Cardiac septum (tissue), 1 donor: ENCODE results near the gene METTL15. TPM values are rescaled to one million over a fixed set of nuclear protein-coding genes. Genes with fewer than 3 reads are reported as not detected.
A peak's percentile ranks its signal among the peaks of the same experiment; 100 is the strongest.
"Not testable (repeated sequence)": the region's sequence is repeated elsewhere in the genome, so short reads cannot be mapped to it uniquely, and the experiment has no call there.

Experiments
- DNase-seq: peaks from one replicate; pipeline ENCODE4 v3.0.0-alpha.2; 2020; ENCODE audit warnings: low spot score
- intact Hi-C: fragments of 100-400 bp; cut with DNase I; formaldehyde crosslinking; loops from one replicate; pipeline ENCODE4 v1.14.0; 2022
- total RNA-seq: library from RNA; stranded (reverse); fragmentation: NEBNext Ultra II Directional; extraction: Animal tissue kit (Norgen Biotek cat#: 25700); gene quantifications from one replicate; pipeline ENCODE4 v1.2.1, GENCODE V29; 2021
- donor health status: DM: no; HTN: no; CAD: no.

Gene METTL15
- total RNA-seq, 1 donor from 2014 or later: 10.9 TPM

DNA sequence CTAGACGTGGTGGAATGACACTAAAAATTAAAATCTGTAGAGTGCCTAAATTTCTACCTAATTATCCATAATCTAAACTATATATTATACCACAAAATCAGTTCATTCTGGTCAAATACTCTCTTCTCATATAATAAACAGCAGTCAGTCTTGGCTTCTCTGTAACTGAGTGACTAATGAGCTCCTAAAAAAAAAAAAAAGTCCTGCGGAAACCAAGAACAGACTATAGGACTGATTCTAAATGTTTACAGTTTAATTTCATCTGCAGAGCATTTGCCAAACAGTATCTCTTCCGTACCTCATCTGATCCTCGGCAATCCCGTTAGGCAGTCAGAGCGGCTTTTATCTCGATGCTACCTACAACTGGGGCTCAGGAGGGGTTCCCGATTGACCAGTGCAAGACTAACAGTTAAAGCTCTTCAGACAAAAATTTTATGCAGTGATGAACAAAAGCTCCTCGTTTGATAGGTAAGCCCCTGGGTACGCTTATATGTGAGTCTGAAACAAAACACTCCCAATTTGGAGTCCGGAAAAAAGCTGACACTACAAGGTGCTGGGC is 918 bp upstream of the METTL15 start:
- intact Hi-C loops: loop anchor here (10.0 kb wide), 1 partner anchor 412 kb away; no protein-coding TSS in a partner anchor
- no peak for DNase-seq

DNA sequence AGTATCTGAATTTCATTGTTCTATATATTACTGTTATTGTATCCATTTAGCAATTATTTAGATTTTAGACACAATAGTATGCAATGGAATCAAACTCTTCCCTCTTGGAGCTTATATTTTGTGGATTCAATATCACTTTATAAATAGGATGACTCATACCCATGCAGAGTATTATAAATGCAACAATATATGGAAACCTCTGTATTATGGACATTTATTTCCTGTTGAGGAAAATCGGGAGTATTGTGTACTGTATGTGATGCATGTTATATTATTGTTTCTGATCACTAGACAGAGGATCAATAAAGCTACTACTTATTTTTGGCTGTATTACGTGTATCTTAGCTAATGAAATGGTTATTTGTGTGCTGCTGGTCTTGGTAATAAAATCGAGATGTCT is 770 bp downstream of the METTL15 start:
- intact Hi-C loops: loop anchor here (10.0 kb wide), 1 partner anchor 414 kb away; no protein-coding TSS in a partner anchor
- DNase-seq: no peak

DNA sequence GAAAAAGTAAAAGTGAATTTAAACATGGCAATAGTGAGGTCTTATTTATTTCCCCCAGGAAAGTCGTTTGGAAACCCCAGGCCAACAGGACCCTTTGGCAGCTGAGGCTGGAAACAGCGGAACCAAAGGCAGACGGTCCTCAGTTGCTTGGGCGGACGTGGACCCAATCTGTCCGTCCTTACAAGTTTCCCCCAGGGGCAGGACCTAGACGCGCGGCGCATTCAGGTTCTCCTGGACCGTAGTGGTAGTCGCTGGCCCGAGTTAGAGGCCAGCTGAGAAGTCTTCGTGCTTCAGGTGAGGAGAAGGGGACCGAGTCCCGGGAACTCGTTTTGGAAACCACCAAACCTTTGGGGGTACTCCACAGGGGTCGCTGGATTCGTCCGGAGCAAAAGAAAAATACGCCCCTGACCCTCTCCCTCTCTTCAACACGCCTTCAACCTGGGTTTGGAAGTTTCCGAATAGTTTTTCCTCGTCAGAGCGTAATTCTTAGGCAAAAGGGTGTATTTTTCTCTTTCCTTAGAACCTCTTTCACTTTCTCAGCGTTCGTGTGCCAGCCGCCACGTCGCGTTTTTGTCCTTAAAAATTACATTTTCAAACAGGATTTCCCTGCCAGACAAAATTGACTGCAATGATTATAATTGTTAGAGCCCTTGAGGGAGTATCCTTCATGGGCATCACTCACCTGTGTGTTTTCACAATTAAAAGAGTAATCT is 2.1 kb downstream of the METTL15 start:
- intact Hi-C loops: no loop called here
- peak; percentile 86 for DNase-seq

DNA sequence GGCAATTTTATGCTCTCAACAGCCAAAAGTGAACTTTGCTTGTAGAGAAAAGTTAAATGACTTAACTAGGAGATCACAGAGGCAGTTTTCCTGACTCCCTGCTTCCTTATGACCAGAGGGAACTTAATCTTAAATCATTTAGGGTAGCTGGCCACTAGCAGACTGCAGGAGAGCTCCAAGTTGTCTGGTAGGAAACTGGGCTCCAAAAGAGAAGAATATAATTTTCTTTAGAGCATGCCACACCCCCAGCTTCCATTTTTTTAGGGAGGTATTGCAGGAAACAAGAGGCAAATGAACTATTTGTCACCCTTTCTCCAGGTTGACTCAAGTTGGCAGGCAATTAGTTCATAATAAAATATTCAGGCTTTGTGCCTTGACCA is 2.6 kb downstream of the METTL15 start:
- intact Hi-C loops: no loop called here
- no peak for DNase-seq

DNA sequence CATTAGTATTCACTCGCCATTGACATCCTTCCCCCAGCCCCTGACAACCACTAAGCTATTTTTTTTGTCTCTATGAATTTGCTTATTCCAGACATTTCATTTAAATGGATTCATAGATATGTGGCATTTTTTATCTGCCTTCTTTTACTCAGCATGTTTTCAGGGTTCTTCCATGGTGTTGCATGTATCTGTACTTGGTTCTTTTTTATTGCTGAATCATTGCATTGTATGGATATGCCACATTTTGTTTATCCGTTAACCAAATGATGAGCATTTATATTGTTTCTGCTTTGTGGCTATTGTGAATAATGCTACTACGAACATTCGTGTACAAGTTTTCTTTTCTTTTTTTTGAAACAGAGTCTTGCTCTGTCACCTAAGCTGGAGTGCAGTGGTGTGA is 5.9 kb downstream of the METTL15 start:
- no peak for DNase-seq
- intact Hi-C loops: no loop called here

DNA sequence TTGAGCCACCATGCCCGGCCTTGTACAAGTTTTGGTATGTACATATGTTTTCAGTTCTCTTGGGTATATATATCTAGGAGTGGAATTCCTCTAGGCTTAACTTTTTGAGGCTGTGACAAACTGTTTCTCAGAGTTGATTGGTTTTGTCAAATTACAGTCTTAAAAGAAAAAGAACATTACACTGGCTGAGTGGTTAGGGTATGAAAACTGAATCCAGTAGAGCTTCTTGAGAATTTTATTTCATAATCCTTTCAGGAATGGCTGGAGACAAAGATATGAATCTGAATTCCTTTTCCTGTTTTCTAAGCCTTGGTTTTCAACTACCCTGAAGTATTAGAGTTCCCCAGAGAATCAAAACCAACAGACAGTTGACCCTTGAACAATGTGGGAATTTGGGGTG is 6.5 kb downstream of the METTL15 start:
- DNase-seq: no peak
- intact Hi-C loops: no loop called here

DNA sequence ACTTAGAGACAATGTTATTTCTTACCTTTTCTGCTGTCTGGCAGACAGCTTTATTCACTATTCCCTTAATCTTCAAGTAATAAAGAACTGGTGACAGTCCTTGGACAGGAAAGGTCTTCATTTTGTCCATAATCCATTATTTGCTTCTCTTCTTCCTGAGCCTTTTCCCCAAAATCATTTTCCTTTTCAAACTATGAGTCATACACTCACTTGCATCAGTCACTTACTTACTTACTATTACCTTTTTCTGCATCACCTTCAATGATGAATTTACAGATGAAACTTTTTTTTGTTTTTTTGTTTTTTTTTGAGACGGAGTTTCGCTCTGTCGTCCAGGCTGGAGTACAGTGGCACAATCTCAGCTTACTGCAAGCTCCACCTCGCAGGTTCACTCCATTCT is 9.5 kb downstream of the METTL15 start:
- intact Hi-C loops: no loop called here
- DNase-seq: no peak

DNA sequence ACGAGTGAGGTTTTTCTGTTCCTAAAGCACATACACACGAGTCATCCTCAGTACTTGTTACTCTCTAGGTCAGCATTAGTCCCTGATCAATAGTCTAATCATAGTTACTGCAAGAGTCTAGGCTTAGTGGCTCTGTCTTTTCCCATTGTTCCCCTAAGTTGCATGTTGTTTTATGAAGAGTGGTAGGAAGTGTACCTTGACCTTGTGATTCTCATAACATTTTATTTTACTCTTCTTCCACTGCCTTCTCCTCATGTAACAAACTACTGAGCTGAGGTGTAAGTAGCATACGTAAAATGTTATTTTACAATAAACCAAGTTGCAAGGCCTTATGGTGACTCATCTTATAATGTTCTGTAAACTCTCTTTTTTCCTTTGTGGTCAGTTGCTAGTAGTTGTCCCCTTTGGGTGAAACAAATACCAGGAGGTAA is 15.0 kb downstream of the METTL15 start:
- intact Hi-C loops: no loop called here
- DNase-seq: no peak

DNA sequence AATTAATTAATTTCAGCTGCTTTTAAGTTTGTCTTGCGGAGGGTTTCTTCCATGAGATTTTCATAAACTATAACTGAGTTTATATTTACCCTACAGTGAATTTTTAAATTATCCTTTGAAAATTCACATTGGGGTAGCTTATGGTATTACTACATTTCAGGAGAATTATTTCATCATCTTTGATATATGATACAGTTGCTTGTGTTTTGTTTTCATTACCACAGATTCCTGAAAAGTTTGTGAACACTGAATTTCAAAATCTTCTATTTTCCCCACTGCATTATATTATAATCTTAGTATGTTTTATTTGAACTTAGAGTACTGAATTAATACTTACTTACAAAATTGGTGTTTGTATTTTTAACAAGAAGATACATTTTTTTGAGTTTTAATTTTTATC is 24.4 kb downstream of the METTL15 start:
- no peak for DNase-seq
- intact Hi-C loops: no loop called here

DNA sequence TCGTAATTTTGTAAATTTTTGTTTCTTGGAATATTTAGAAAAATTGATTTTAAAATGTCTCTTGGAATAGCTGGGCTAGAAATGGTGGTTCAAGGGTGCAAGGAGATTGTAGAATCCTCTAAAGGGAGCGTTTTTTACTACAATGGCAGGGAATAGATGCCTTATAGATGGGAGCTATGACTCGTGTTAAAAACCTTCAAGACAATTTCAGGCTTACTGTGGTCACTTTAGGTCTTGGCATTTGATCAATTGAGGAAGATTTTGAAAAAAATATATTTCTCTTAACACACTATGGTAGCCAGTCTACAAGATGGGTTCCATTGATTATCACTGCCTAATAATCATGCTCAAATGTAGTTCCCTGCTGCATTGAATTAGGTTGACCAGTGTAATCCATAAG is 25.0 kb downstream of the METTL15 start:
- no peak for DNase-seq
- intact Hi-C loops: no loop called here

DNA sequence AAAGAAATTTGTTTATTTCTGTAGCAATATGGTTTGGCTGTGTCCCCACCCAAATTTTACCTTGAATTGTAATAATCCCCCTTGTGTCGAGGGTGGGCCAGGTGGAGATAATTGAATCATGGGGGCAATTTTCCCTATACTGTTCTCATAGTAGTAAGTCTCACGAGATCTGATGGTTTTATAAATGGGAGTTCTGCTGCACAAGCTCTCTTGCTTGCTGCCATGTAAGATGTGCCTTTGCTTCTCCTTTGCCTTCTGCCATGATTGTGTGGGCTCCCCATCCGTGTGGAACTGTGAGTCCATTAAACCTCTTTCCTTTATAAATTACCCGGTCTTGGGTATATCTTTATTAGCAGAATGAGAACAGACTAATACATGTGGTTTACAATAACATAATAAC is 28.0 kb downstream of the METTL15 start:
- DNase-seq, intact Hi-C loops: not testable (repeated sequence)

DNA sequence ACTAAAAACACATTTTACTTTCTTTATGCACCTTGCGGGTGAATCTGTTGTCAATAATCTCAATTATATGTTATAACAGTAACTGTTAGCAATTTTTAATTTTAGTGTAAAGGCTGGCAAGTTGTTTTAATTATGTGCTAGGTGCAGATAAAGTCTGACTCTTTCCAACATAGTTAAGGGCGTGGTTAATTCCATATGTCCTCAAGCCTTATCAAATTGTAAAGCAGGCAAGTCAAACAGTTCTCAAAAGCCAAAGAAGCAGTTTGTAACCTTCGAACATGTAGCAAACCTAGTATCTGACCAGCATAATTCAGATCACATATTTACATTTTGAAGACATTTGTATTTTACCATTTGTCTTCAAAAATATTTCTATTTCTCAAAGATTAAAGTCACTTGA is 29.2 kb downstream of the METTL15 start:
- DNase-seq: no peak
- intact Hi-C loops: no loop called here

DNA sequence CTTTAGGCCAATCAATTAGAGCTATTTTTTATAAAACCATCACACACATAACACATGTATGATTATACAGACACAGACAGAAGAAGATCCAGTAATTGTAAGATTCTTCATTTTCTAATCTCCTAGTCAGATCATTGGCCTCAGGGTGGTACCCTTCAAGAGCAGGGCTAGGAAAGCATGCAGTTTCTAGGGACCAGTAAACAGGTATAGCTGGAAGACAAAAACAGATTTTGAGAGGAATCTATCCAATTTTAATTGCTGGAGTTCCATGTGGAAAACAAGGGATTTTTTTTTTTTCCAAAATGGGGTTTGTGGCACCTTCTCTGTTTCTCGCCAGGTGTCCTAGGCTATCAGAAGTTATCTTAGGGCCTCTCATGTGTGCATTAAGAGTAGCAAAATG is 29.6 kb downstream of the METTL15 start:
- no peak for DNase-seq
- intact Hi-C loops: no loop called here

DNA sequence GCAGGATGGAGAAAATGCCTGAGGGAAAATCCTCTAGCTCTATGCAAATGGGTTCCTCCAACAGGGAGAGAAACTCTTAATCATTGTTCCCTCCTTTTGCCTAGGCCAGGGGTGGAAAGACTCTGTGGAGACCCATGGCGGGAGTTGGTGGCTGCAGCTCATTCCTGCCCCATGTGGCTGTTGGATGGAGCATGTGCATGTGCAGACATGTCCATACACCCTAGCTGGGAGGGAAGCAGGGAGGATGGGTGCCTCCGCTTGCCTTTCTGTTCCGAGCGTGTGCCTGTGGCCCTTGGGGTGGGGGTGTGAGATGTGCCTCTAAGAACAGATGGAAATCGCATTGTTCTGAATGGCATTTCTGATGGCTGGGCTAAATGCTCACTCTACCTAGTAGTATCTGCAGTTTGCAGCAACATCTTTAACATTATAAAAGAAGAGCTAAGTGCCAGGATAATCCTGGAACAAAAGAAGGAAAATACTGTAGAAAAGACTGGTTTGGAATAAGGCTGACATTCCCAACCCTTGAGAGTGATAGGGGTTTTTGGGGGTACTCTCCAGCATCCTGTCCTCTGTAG is 31.7 kb downstream of the METTL15 start:
- DNase-seq: no peak
- intact Hi-C loops: no loop called here

DNA sequence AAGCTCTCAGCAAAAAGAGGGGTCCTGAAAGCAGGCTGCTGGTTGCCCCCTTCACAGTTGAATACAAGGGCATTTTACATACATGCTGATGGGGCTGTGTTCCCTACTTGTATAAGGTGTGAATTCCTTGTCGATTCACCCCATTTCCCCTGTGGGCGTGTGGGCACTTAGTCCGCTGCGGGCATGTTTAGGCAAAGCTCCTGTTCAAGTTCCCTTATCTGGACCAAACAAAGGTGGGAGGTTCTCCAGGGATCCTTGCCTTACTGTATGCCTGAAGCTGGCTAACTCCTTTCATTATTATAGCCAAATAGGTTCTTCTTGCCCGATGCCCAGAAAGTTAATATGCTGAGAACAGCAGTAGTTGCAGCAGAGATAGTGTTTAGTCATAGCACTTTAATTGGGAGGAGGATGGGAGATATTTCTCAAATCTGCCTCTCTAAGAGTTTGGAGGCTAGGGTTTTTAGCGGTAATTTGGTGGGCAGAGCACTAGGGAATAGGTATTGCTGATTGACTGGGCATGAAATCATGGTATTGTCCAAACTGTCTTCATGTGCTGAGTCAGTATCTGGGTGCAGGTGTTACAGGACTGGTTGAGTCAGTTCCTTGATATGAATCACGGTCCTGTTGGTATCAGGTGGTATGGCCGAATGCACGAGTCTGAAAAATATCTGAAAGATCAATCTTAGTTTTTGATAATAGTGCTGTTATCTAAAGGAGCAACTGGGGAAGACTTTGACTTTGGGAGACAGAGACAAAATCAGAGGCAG is 32.7 kb downstream of the METTL15 start:
- no peak for DNase-seq
- intact Hi-C loops: no loop called here

DNA sequence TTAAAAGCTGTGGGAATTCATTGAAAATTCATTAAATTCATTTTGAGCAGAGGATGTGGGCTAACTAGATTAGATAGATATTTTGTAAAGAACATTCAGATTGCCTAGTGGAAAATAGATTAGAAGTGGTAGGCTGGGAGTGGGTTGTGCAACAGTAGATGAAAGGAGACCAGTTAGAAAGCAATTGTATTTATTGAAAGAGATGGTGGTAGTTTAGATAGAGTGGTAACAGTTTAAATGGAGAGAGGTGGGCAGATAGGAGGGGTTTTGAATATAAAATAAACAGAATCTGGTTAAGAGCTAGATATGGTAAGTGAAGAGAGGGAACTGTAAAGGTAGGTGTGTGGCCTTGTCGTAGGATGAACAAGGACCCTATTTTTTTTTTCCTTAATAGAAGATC is 34.5 kb downstream of the METTL15 start:
- intact Hi-C loops: no loop called here
- no peak for DNase-seq

DNA sequence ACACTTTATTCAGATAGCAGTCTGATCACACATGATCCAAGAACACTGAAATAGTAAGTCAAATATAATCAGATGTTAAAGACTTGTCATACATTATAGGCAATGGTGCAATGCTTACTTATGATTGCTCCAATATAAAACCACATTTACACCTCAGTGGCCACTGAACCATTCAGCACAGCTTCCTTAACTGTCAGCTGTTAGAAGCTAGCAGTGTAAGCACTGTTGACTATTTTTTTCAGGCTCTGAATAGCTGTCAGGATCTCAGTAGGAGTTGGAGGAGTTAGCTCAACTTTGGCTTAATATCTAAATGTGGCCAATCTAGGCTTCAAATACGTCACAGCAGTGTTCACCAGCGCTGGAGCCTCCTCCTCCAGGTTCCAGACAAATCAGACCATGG is 36.6 kb downstream of the METTL15 start:
- intact Hi-C loops: no loop called here

DNA sequence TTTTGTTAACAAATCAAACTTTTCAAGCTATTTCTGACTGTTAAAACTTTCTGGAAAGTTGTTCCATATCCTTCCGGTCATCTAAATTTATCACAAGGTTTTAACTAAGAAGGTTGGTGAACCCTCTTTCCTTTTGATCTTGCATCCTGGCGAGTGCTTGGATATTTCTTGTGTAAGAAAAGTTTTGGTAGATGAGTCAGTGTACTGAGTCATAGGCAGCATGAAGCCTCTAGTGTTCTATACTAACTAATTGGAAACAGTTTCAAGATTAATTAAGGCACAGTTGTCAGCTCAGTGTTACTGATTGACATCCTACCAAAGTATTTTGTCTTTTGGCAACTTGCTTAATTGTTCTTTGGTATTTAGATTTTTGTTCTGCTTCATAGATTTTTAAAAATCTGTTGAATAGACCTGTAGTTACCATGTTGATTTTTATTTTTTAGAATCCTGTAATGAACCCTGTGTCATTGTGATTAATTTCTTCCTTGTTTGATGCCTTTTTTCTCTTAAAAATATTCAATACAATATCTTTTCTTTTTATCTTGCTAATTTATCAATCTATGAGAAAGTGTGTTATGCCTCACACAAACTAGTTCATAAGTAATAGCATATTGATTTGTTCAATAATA is 38.0 kb downstream of the METTL15 start:
- intact Hi-C loops: no loop called here
- DNase-seq: no peak

More for the DNA sequence above, 36.6 kb downstream of the METTL15 start:
- DNase-seq: no peak

DNA sequence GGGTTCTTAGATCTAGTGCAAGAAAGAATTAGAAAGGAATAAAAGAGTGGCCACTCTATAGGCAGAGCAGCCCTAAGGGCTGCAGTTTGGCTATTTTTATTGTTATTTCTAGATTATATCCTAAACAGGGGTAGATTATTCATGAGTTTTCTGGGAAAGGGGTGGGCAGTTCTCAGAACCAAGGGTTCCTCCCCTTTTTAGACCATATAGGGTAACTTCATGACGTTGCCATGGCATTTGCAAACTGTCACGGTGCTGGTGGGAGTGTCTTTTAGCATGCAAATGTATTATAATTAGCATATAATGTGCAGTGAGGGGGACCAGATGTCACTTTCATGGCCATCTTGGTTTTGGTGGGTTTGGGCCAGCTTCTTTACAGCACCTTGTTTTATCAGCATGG is 44.6 kb downstream of the METTL15 start:
- intact Hi-C loops: no loop called here
- DNase-seq: no peak

DNA sequence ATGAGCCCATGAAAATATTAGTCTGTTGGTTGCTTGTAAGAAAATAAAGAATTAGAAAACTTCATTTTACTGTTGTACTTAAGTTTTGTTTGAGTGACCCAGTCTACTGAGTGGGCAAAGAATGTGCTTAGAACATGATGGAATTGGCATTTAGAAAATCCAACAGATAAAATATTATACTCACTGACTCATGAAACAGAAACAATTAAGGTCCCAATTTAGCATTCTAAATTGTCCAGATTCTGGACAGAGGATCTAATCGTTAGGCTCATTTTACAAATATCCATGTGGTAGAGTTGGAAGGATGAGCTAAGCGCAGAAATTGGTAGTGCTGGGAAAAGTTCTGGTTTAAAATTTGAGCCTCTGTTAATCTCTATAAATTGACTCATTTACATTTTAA is 45.4 kb downstream of the METTL15 start:
- intact Hi-C loops: no loop called here
- no peak for DNase-seq
